Stimulated activated effector memory CD8-positive, alpha-beta T cell treated with anti-CD3 and anti-CD28 coated beads, Interleukin-12 subunit alpha, Interleukin-12 subunit beta, amount 100 ng/mL, for 72 hours (primary cell): Measurements from ENCODE around the gene BPIFB2.

Source experiments
- ATAC-seq: fragments of 150-1000 bp; cut with Tn5 transposase; 2 replicates; pipeline ENCODE4 v1.10.0; 2021
- DNase-seq, 2 donors: peaks; one replicate each; pipeline ENCODE4 v3.0.0; 2021 to 2022; ENCODE audit warnings: low spot score in 2 of 2
- H3K27ac Mint-ChIP-seq: one replicate; pipeline ENCODE4 v1.8.0; 2022; ENCODE audit warnings: mild to moderate bottlenecking, mixed read lengths
- H3K36me3 Mint-ChIP-seq: one replicate; pipeline ENCODE4 v1.8.0; 2022; ENCODE audit warnings: mild to moderate bottlenecking, mixed read lengths
- H3K4me1 Mint-ChIP-seq: one replicate; pipeline ENCODE4 v1.8.0; 2022; ENCODE audit warnings: mixed read lengths
- H3K4me3 Mint-ChIP-seq: one replicate; pipeline ENCODE4 v1.8.0; 2022; ENCODE audit warnings: mild to moderate bottlenecking, mixed read lengths
- H3K9me3 Mint-ChIP-seq: one replicate; pipeline ENCODE4 v1.8.0; 2022; ENCODE audit warnings: mixed read lengths

BPIFB2 gene

DNA sequence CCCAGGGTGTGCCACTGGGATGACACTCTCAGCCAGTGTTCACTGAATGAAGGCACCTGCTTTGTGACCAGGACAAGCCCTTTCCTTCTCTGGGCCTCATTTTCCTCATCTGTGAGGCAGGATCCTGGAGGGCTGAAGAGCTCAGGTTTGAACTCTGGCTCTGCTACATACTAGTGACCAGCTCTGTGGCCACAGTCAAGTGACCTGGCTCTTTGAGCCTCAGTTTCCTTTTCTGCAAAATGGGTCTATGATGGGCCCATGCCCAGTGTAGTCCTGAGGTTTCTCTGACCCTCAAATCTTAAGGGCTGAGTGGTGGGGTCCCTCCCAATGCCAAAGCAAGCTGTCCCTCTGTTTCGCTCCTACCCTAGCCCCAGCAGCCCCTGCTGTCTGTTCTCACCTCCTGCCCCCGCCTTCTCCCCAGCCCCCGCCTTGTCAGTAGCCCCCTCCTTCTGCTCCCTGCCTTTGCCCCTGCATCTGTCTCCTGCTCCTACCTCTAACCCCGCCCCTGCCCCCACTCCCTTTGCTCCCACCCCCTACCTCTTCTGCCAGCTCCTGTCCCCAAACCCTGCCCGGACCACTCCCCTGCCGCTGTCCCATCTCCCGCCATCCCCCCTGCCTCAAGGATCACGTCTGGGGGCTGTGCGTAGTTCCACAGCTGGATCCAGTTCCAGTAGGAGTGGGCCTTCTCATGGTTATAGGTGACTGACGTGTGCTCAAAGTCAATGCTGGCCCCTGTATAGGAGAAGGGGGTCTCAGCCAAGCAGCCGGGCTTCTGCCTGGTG, 20.3 kb upstream of the BPIFB2 start:
- Mint-ChIP-seq H3K4me1 (peaks cover 12% of the 10 kb centered on the region), H3K9me3 (no peaks in the 10 kb centered on the region), H3K4me3 (no peak overlapping the region), H3K36me3 (no peaks in the 10 kb centered on the region), H3K27ac (no peak overlapping the region)
- DNase-seq (no peak), ATAC-seq (no peak)

DNA sequence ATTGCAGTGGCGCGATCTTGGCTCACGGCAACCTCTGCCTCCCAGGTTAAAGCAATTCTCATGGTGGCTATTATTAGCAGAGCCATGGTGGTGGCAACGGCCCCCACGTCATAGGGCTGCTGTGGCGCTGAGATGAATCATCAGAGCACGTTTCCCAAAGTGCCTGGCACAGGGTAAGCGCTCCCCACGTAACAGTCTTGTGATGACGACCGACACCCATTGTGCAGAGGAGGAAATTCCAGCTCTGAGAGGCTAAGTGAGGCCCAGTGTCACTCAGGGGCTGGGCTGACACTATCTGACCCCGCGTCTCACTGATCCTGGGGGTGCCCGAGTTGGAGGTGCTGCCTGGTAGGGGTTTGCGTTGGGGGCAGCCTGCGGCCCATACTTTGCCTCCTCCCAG, 19.5 kb upstream of the BPIFB2 start:
- ATAC-seq = no peak
- H3K9me3 Mint-ChIP-seq = no peaks in the 10 kb centered on the region
- no peak overlapping the region for H3K27ac Mint-ChIP-seq
- H3K4me3 Mint-ChIP-seq = no peak overlapping the region
- no peaks in the 10 kb centered on the region for H3K36me3 Mint-ChIP-seq
- H3K4me1 Mint-ChIP-seq = peaks cover 12% of the 10 kb centered on the region
- no peak for DNase-seq

- Mint-ChIP-seq H3K4me3 (no peak overlapping the region), H3K36me3 (no peaks in the 10 kb centered on the region), H3K9me3 (no peaks in the 10 kb centered on the region), H3K27ac (no peak overlapping the region), H3K4me1 (peaks cover 8% of the 10 kb centered on the region)
- no peak for DNase-seq
- ATAC-seq = no peak
Measured at GRCh38 chr20:32989507-32990283, 17.8 kb upstream of the BPIFB2 start.

GRCh38 chr20:32990426-32990825, 17.1 kb upstream of the BPIFB2 start:
- no peaks in the 10 kb centered on the region for H3K36me3 Mint-ChIP-seq
- H3K27ac Mint-ChIP-seq = no peak overlapping the region
- H3K4me1 Mint-ChIP-seq = peaks cover 7% of the 10 kb centered on the region
- ATAC-seq = no peak
- DNase-seq = no peak
- no peak overlapping the region for H3K4me3 Mint-ChIP-seq
- no peaks in the 10 kb centered on the region for H3K9me3 Mint-ChIP-seq

GRCh38 chr20:32991383-32991782, 16.1 kb upstream of the BPIFB2 start:
- no peak for DNase-seq
- Mint-ChIP-seq H3K4me3 (no peak overlapping the region), H3K36me3 (no peaks in the 10 kb centered on the region), H3K9me3 (no peaks in the 10 kb centered on the region), H3K4me1 (peaks cover 7% of the 10 kb centered on the region), H3K27ac (no peak overlapping the region)
- ATAC-seq = no peak

- Mint-ChIP-seq H3K9me3 (no peaks in the 10 kb centered on the region), H3K4me1 (peaks cover 7% of the 10 kb centered on the region), H3K4me3 (no peak overlapping the region), H3K27ac (no peak overlapping the region), H3K36me3 (no peaks in the 10 kb centered on the region)
- DNase-seq (no peak), ATAC-seq (no peak)
Measured at GRCh38 chr20:32991792-32992641, 15.5 kb upstream of the BPIFB2 start.

- no peak overlapping the region for H3K27ac Mint-ChIP-seq
Measured at GRCh38 chr20:32993496-32994050, 13.9 kb upstream of the BPIFB2 start.

DNA sequence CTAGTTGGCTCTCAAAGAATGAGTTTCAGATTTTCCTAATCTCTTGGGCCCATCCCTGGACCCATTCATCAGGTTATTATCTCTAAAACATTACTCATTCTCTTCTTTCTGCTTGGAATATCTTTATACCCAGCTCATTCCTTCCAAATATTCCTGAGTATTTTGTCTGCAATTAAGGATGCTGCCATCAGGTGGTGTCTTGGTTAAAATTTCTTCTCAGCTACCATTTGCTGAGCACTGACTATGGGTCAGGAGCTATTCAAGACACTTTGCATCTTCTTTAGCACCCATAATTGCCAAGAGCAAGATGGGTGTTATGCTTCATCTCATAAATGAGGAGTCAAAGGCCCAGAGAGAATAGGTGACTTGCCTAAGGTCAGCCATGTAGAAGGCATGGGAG, 11.7 kb upstream of the BPIFB2 start:
- no peak overlapping the region for H3K27ac Mint-ChIP-seq
- no peaks in the 10 kb centered on the region for H3K36me3 Mint-ChIP-seq
- DNase-seq = no peak
- no peak overlapping the region for H3K4me3 Mint-ChIP-seq
- ATAC-seq = no peak
- peaks cover 12% of the 10 kb centered on the region for H3K4me1 Mint-ChIP-seq
- no peaks in the 10 kb centered on the region for H3K9me3 Mint-ChIP-seq

More at GRCh38 chr20:32993496-32994050, 13.9 kb upstream of the BPIFB2 start:
- Mint-ChIP-seq H3K4me1 (peaks cover 14% of the 10 kb centered on the region), H3K36me3 (no peaks in the 10 kb centered on the region), H3K9me3 (no peaks in the 10 kb centered on the region), H3K4me3 (no peak overlapping the region)
- DNase-seq (no peak), ATAC-seq (no peak)

- Mint-ChIP-seq H3K4me1 (peaks cover 7% of the 10 kb centered on the region), H3K27ac (peak overlapping the region; percentile 71), H3K4me3 (no peak overlapping the region), H3K36me3 (no peaks in the 10 kb centered on the region), H3K9me3 (no peaks in the 10 kb centered on the region)
- no peak for ATAC-seq
- DNase-seq = no peak
Measured at GRCh38 chr20:32997431-32997830, 10.1 kb upstream of the BPIFB2 start.

DNA sequence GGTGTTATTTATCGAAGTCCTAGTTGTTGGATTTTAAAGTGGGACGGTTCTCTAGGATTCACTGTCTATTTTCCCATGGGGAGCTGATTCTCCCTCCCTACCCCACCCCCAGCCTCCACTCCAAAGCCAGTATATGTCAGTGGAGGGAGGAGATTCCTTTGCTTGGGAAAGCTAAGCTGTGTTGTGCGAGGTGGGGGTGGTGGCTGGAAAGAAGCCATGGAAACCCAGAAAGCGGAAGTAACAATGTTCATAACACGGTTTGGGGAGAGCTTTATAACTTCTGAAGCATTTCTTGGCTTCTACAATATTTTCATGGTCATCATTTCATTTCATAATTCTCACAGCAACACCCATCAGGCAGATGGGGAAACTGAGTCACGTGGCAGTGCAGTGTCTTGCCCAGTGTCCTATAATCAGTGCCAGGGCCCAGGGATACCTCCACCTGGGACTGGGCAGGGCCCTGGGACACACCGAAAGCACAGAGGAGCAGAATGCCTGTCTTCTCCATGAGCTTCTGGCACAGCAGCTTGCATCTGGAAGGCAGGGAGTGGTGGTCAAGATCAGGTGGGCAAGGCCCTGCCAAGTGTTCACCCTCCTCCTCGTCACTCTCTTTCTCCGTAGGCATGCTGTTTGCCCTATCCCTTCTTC, 7.8 kb upstream of the BPIFB2 start:
- H3K4me3 Mint-ChIP-seq = no peak overlapping the region

GRCh38 chr20:33000802-33001466, 6.6 kb upstream of the BPIFB2 start:
- Mint-ChIP-seq H3K36me3 (no peaks in the 10 kb centered on the region), H3K27ac (peak overlapping the region; percentile 39), H3K4me3 (no peak overlapping the region), H3K4me1 (peaks cover 12% of the 10 kb centered on the region), H3K9me3 (peaks cover 4% of the 10 kb centered on the region)
- ATAC-seq (no peak), DNase-seq (no peak)

More for the DNA sequence above, 7.8 kb upstream of the BPIFB2 start:
- Mint-ChIP-seq H3K36me3 (no peaks in the 10 kb centered on the region), H3K9me3 (no peaks in the 10 kb centered on the region), H3K4me1 (peaks cover 7% of the 10 kb centered on the region), H3K27ac (peak overlapping the region; percentile 39)
- ATAC-seq = no peak
- DNase-seq = no peak

DNA sequence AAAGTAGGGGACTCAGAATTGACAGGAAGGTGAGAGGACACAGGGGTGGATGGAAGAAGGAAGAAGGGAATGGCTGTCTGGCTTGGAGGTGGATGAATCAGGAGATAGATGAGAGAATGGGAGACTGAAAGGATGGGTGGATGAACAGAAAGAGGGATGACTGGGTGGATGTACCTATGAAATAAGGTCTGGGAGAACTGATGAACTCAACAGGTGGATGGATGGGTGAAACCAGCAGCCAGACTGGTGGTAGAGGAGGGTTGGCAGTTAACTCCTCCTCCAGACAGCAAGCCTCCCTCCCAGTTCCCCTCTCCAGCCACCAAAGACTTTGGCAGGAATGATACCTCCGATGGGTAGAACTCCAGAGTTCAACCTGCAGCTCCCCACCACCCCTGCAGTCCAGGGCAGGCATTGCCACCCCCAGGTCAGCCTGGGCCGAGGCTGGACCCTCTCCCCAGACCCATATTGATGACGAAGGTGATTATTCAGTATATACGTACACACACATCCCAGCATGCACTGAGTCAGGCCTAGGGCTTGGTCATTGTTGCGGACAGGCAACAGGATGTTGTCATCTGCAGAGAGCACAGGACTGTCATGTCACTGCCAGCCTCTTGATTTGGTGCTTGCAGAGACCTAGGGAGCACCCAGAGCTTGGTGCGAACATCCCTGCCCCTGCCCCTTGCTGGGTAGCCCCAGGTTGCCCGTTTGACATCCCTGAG, 5.3 kb upstream of the BPIFB2 start:
- H3K4me1 Mint-ChIP-seq = peaks cover 10% of the 10 kb centered on the region
- ATAC-seq (no peak), DNase-seq (no peak)
- H3K36me3 Mint-ChIP-seq = no peaks in the 10 kb centered on the region
- no peak overlapping the region for H3K4me3 Mint-ChIP-seq
- H3K9me3 Mint-ChIP-seq = peaks cover 4% of the 10 kb centered on the region
- H3K27ac Mint-ChIP-seq = peak overlapping the region; percentile 44

DNA sequence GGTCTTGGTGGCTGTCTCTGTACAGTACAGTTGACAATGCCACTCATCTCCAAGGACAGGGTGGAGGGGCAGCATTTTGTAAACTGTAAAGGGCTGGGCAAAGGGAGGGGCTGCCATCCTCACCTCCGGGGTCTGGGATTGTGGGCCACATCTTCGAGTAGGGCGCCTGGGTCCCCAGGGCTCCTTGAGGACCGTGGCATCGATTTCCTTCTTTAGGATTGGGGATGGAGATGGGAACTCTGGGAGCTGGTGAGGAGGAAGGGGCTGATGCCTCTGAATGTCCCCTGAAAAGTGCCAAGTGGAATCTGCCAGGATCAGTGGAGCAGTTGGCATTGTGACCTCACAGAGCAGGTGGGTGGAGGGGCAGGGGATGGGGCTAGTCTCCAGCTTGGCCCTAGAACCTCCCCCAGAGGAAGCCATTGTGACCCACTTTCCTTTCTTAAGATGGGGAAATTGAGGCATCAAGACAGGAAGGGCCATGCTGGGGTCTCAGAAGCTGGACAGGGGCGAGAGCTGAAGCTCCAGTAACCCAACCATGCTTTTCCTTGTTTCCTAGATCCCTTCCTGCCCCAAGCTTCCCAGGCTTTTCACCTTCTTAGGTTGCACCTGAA, 3.3 kb upstream of the BPIFB2 start, which contains the start of gene SUN5:
Gene SUN5 (minus strand): TSS at position 293 of the 611 bp plus-strand sequence. CDS start 93 bp downstream, at position 200.
- ATAC-seq (no peak), DNase-seq (no peak)
- Mint-ChIP-seq H3K36me3 (no peaks in the 10 kb centered on the region), H3K27ac (no peak within 1 kb of the TSS), H3K9me3 (peaks cover 4% of the 10 kb centered on the region), H3K4me1 (peaks cover 5% of the 10 kb centered on the region), H3K4me3 (no peak within 1 kb of the TSS)
